22Rv1 (cell line): ENCODE measurements around the gene GSPT1.

Source experiments
- ZFX ChIP-seq: fragments of 450-650 bp; IDR thresholded peaks from 2 replicates; pipeline ENCODE4 v1.6.1; 2017; ENCODE audit warnings: antibody characterized with exemption, borderline replicate concordance
- TF ChIP-seq, protein P1 (sequence below): fragments of 450-650 bp; IDR thresholded peaks from 2 replicates; pipeline ENCODE4 v1.5.1; 2017; ENCODE audit warnings: mild to moderate bottlenecking

DNA sequence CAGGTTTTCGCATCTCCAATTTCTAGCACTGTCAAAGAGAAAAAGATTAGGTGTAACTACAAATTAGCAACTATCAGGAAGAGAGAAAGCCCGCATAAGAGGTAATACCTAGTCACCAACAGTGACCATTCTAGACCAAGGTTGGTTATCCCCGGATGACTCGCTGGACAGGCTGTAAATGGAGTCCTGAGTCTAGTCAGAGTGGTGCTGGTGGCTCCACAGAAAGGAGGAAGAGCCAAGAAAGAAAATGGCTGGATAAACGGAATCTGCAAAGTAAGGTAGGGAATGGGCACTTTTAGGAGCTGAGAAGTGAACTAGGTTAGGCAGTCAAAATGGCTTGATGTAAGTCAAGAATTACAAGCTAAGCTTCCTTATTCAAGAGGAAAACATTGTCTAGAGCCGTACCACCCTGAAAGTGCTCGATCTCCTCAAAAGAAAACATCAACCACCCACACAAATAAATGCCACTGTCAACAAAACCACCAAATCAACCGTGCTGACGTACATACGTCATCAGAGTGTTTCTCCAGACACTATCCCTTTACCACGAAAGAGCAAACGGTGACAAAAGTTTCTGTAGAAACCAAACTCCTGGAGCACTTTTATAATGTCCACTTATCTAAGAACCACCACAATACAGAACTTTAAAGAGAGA is 2.2 kb downstream of the GSPT1 start:
- TF ChIP-seq, protein P1, sequence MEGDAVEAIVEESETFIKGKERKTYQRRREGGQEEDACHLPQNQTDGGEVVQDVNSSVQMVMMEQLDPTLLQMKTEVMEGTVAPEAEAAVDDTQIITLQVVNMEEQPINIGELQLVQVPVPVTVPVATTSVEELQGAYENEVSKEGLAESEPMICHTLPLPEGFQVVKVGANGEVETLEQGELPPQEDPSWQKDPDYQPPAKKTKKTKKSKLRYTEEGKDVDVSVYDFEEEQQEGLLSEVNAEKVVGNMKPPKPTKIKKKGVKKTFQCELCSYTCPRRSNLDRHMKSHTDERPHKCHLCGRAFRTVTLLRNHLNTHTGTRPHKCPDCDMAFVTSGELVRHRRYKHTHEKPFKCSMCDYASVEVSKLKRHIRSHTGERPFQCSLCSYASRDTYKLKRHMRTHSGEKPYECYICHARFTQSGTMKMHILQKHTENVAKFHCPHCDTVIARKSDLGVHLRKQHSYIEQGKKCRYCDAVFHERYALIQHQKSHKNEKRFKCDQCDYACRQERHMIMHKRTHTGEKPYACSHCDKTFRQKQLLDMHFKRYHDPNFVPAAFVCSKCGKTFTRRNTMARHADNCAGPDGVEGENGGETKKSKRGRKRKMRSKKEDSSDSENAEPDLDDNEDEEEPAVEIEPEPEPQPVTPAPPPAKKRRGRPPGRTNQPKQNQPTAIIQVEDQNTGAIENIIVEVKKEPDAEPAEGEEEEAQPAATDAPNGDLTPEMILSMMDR: no peak
- no peak for TF ChIP-seq ZFX
